Ammon's horn (tissue), 1 donor: ENCODE results near the gene ARL11.

Experiments used
- DNase-seq: peaks from one replicate; pipeline ENCODE4 v3.0.0-alpha.2; 2016; ENCODE audit warnings: low spot score

The ARL11 gene

DNA sequence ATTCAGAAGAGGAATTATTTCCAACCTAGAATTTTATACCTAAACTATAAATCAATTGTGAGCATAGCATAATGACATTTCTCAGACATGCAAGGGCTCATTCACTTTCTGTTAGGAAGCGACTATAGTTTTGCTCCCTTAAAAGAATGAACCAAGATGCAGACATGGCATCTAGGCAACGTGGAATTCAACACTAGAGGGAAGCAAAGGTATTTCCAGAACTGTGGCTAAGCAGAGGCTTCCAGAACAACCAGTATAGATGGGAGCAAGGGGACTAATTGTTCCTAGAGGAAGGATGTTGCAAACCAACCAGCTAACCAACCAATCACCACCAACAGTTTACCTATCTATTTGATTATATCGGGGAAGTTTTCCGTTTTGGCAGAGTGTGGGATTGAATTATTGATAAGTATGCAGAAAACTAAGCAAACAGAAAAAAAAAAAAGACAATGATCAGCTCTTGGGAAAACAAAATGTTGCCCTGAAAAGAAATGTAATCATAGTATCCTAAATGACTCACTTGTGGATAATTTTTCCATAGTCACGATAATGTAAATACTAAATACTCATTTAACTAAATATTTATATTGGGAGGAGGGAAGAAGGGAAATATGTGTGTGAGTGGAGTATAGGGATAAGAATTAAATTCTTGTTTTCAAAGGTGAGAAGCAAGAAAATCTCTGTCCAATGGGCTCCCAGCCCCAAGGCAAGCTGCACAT, 21.1 kb downstream of the ARL11 start:
- DNase-seq, result no peak

DNA sequence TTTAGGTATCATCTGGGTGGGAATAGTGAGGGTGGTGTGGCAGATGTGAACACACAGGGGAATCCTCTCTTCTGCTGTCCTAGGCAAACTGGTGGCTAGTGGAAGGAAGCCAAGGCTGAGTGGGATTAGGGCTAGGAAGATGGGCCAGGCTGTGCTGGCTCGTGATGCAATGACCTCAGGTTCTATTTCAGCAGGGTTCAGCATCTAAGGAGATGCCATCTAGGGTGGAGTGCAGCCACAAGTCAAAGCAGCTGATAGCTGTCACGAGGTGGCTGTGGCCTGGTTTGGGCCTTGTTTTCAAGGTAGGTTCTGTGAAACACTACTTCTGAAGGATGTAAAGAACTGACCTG, 21.6 kb downstream of the ARL11 start:
- no peak for DNase-seq

DNA sequence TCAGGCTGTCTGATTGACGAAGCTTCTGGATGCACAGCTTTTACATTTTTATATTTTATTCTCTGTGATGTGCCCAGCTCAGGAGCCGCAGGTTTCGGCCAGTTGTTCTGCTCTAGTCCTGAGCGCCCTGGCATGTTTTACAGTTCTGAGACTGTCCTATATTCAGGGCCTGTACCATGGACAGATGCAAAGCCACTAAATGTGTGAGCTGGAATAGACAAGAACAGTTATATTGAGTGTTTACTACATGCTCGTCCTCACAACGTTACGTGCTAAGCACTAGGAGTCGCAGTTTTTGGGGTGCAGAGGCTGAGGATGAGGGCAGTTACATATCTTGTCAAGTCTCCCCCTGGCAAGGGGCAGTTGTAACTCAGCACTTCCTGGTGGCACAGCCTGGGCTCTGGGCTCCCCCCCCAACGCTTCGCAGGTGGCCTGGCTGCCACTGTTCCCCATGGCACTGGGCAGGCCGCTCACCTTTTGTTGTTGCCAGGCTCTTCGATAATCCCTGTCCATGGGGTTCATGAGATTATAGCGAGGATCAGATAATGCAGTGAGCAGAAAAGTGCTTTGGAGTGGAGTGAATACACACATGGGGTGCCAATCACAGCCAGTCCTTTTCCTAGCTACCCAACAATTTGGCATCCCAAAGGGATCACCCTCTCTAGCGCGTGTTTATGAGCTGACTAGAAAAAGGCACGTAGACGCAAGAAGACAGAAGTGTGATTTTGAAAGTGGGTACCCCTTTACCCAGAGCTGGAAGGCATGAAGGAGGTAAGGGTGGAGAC, 23.5 kb downstream of the ARL11 start:
- no peak for DNase-seq

DNA sequence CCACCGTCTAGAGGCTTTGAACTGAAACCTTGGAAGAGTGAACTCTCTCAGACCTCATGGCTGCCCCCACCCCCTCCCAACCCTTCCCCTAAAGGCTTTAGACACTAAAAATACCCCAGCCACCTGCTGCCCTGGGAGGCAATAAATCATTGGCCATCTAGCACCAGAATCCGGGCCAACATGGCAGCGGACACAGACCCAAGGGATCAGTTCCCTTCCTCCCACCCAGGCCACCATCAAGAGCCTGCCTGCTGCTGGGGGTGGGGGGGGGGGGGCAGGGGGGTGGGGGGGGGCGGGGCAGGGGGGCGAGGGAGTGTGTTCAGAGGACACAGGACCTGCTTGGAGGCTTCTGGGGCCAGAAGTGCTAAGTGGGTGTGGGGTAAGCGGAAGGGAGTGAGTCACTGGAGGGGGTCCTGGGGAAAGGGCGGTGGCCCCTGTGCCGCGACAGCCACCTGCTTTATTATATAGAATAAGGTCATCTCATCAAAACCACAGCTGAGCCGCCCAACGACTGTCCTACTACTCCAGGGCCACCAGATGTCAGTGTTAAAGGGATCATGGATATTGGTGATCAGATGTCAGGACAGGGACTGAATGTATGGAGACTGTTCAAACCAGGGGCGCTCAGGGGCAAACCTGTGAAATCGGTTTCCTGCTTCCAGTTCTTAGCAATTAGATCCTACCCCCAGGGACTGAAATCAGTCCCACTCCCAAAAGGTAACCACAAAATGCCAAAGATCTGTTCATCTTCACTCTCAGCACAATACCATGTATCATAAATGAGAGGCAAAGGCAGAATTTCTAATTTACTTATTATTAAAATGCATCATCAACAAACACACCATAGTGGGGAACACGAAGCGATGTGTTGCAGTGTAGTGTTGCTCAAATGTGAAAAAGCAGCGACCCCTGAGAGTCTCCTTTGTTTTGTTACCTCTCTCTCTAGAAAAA, 24.3 kb downstream of the ARL11 start:
- DNase-seq, result peak; percentile 33

DNA sequence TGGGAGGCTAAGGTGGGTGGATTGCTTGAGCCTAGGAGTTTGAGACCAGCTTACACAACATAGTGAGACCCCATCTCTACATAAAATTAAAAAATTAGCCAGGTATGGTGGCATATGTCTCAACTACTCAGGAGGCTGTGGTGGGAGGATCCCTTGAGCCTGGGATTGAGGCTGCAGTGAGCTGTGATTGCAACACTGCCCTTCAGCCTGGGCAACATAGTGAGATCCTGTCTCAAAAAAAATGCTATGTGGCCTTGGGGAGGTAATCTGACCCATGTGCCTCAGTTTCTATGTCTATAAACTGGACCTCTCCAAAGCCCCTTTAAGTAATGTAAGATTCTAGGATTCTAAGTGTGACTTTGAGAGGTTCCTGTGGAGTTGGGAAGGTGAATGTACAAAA, 25.2 kb downstream of the ARL11 start:
- no peak for DNase-seq

DNA sequence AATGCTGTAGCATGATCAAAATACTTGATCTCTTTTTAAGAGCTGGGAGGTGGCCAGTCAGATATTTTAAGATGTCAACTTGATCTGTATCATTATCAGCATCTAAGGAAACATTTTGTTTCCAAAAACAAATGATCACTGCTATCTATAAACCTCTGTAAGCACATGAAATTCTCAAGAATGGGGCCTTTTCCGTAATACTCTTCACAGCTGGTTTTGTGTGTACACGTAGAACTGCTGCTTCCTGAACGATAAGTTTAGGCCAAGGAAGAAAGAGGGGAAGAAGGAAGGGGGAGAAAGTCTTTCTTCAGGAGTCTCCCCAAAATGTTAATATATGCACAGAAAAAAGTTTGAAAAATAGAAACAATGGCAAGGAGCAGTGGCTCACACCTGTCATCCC, 25.7 kb downstream of the ARL11 start:
- no peak for DNase-seq

DNA sequence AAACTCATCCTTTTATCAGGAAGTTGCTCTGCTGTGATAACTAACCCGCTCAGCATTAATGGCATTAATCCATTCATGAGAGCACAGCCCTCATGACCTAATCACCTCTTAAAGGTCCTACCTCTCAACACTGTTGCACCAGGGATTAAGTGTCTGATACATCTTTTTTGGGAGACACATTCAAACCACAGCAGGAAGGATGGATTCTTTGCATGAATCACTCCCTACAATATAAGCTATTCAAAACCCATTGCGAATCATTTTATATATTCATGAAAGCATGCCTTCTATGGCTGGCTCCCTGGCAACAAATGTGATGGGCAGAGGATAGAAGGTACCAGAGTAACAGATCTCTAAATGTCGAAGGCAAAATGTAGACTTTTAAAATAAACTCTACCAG, 27.6 kb downstream of the ARL11 start:
- no peak for DNase-seq

DNA sequence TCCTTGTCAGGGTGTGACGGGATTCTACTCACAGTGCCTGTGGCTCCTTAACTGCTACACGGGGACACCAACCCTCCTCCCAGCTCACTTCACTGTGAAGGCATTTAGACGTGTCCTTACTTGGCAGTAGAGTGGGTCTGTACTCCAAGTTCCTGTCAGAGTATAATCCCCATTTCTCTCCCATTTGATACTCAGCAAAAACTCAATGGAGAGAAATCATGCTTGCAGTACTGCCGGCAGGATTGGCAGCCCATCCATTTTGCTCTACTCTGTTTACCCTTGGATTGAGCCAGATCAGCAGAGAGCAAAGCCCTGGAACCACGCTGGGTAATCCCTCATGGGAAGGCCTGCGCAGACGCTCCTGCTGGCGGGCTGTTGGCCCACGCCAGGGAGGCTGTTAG, 28.9 kb downstream of the ARL11 start:
- DNase-seq, result peak; percentile 39

DNA sequence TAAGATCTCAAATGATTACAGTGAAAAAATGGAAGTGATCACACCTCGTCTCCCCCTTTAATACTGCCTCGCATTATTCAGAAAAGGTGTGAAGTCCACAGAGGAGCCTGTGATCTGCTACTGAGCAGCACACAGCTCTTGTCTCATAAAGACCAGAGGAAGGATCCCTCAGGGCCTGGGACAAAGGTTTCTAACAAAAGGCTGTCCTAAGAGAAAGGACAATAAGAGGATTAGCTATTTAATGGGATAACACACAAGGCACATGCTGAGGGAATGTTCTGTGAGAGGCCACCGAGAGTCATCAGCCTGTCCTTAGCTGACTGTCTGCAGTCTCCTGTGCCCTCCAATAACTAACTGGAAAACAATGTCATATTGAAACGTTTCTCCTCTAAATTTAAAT, 36.3 kb downstream of the ARL11 start:
- no peak for DNase-seq

DNA sequence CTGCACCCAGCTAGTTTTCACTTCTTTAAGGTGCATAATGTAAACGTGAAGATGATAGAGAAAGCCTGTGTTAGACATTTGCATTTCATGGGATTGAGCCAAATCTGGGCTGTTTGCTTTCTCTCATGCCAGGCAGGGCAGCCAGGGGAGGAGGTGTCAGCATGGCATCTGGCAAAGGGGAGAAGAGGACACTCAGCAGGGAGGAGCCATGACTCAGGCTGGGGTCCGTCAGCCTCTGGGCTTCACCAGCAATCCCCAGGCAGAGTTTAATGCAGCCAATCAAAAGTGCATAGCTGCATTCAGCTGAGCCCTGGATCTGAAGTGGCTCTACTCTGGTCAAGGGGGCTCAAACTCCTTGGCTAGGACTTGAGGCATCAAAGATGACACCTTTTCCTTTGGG, 39.5 kb downstream of the ARL11 start:
- DNase-seq, result no peak

DNA sequence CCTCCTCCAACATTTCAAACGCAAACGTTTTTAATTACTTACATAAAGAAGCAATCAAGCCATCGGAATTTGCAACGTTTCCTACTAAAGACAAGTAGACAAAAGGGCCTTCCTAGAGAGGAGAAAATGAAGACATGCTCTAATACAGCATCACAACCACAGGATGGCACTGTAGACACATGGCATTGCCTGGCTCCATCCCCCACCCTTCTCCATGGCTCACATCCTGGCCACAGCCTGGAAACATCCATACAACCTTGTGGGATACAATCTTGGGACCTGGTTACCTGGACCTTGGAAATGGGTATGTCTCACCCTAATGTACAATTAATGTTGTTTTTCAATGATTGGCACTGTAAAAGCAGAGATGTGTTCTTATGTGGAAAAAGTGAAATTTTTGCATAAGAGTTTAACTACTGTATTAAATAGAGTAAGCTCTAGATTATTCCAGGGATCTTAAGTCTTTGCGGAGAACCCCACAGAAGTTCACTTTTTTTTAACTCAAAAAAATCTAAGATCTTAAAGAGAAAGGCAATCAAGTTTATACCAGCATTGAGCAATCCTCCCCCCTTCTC, 41.5 kb downstream of the ARL11 start:
- peak; percentile 89 for DNase-seq

DNA sequence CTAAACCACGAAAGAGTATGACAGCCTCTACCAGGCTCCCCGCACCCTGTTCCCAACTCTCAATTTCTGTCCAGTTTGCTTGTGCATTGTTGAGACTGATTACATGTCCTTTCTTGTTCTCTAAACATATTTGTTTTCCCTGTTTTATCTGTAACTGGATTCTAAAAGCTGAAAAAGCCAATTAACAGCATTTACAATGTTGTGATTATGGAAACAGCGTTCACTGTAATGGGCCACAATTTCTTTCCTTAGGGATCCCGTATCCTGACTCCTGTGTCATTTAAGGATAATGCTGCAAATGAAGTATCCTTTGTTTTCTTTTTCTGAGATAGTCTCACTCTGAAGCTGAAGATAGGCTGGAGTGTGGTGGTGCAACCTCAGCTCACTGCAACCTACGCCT, 42.5 kb downstream of the ARL11 start:
- DNase-seq, result no peak

DNA sequence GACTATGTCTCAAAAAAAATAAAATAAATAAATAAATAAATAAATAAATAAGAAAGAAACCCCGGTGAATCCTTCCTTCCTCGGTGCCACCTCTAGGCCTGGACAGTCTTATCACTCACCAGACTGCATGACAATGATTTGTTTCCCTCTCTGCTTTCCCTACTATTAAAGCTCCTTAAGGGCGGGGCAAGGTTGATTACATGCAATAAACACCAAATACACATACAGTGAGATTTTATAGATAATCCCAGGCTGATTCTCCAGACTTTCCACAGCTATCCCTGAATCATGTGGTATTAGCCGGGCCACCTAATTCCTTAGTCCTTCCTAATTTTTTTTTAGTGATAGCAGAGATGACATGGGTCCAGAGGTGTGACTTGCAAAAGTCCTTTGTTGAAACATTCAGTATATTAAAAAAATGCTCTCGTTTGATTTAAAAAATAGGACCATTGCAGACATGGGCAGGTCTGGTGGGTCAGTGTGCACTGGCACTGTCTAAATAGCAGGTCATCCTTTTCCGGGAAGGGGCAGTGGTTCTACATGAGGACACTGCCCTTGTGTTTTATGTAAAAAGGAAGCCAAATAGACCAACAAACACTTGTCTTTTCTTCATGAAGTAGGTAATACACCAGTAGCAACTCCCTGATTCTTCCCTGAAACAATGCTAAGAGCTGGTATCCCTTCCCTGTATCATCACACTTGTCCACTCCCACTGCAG, 48.4 kb downstream of the ARL11 start:
- DNase-seq, result no peak

DNA sequence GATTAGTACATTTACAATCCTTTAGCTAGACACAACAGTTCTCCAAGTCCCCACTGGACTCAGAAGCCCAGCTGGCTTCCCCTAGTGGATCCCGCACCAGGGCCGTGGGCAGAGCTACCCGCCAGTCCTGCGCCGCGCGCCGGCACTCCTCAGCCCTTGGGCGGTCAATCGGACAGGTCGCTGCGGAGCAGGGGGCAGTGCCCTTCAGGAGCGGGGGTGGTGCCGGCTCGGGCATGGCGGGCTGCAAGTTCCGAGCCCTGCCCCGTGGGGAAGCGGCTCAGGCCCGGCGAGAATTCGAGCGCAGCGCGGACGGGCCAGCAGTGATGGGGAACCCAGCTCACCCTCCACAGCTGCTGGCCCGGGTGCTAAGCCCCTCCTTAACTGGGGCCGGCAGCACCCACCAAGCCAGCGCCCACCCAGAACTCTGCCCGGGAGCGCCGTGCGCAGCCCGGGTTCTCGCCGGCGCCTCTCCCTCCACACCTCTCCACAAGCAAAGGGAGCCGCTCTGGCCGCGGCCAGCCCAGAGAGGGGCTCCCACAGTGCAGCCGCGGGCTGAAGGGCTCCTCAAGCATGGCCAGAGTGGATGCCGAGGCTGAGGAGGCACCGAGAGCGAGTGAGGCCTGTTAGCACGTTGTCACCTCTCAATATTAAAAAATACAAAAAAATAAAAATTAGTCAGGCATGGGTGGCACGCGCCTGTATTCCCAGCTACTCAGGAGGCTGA, 50.0 kb downstream of the ARL11 start:
- DNase-seq, result no peak

DNA sequence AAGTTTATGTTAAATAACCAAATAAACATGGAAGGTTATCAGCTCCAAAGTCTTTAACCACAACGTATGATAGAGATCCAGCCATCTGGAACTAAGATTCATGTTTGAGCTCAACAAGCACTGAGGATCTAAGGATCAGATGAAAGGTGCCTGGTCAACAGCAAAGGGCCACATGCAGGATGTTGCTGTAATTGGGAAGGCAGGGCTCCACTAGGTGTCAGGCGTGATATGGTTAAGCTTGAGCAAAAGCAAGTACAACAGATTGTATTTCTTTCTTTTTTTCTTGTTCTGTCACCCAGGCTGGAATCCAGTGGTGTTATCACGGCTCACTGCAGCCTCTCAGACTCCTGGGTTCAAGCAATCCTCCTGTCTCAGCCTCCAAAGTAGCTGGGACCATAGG, 50.9 kb downstream of the ARL11 start:
- DNase-seq, result no peak

DNA sequence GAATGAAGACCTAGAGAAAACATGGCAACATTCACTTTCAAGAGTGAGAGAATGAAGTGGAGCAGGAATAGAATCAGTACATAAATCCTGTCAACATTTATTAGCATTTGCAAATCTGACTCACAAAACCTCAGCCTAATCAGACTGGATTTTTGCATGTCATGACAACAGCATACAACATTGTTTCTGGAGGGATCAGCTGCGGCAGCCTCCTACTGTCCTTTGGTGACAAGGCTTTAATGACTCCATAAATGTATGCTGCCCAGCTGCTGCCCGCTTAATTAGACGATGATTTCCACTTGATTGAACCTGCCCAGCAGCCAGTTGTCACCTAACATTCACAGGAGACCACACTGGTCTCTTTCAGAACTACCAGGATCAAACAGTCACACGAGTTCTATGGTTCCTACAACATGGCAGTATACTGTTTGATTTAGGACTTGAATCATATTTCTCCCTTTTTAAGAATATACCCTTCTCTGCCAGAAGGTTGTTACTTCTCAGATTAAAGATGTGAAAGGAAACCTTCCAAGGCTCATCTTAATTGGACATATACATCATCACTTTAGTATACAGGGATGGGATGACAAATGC, 53.6 kb downstream of the ARL11 start:
- peak; percentile 21 for DNase-seq
